ENCODE results near the gene C1orf116.

DNA sequence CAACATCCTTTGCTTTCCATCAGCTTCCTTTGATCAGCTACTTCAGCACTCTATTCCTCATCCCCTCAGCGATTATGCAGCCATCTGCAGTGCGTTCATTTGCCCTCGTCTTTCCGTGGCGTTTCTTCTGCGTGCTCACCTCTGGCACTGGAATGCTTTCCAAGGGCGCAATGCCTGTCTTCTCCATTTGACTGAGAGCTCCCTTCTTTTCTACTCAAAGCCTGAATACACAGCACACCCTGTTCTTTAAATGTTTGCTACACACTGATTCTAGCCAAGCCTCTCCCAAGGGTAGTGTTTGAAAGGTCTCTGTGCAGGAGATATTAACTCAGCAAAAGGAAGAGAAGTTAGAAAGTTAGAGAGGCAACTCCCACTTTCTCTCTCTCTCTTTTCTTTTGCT is 22.6 kb downstream of the C1orf116 start:
- TF ChIP-seq, protein P1, sequence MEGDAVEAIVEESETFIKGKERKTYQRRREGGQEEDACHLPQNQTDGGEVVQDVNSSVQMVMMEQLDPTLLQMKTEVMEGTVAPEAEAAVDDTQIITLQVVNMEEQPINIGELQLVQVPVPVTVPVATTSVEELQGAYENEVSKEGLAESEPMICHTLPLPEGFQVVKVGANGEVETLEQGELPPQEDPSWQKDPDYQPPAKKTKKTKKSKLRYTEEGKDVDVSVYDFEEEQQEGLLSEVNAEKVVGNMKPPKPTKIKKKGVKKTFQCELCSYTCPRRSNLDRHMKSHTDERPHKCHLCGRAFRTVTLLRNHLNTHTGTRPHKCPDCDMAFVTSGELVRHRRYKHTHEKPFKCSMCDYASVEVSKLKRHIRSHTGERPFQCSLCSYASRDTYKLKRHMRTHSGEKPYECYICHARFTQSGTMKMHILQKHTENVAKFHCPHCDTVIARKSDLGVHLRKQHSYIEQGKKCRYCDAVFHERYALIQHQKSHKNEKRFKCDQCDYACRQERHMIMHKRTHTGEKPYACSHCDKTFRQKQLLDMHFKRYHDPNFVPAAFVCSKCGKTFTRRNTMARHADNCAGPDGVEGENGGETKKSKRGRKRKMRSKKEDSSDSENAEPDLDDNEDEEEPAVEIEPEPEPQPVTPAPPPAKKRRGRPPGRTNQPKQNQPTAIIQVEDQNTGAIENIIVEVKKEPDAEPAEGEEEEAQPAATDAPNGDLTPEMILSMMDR (conservative IDR thresholded peaks at IDR 0.05 in 1 of 2, IDR thresholded peaks at IDR 0.05 in 1 of 2; ENCODE audit: extremely low read depth in 1 of 2, insufficient read depth in 1 of 2, low read depth in 1 of 2, low read length in 2 of 2), result no peak
- no peak for TF ChIP-seq EZH2 (IDR thresholded peaks at IDR 0.05; ENCODE audit: borderline replicate concordance, low read length)

Measured in mammary epithelial cell (primary cell).